CD4-positive, alpha-beta T cell treated with Interleukin-6 for 4 hours (primary cell): Measurements from ENCODE around the gene GRP.

ENCODE experiments used
- DNase-seq: peaks from one replicate; pipeline ENCODE4 v3.0.0-alpha.2; 2020; ENCODE audit warnings: mixed read lengths

Gene GRP

GRCh38 chr18:59219672-59220163 is at the start of gene GRP:
Gene GRP, plus strand, starts transcription at chr18:59220158. Its CDS starts 108 bp downstream, at chr18:59220266.
- no peak for DNase-seq

- no peak for DNase-seq
Observed at GRCh38 chr18:59172664-59173249, 47.2 kb upstream of the GRP start.

GRCh38 chr18:59177485-59177884 is 42.5 kb upstream of the GRP start:
- no peak for DNase-seq

- no peak for DNase-seq
Observed at GRCh38 chr18:59180150-59180845, 39.7 kb upstream of the GRP start.

GRCh38 chr18:59182673-59183072 is 37.3 kb upstream of the GRP start:
- no peak for DNase-seq

GRCh38 chr18:59189008-59189407 is 30.9 kb upstream of the GRP start:
- DNase-seq: no peak

GRCh38 chr18:59189746-59190145 is 30.2 kb upstream of the GRP start:
- no peak for DNase-seq

GRCh38 chr18:59196161-59196725 is 23.7 kb upstream of the GRP start:
- no peak for DNase-seq

- no peak for DNase-seq
Observed at GRCh38 chr18:59197636-59198035, 22.3 kb upstream of the GRP start.

GRCh38 chr18:59198215-59198614 is 21.7 kb upstream of the GRP start:
- DNase-seq: no peak

GRCh38 chr18:59200787-59201186 is 19.2 kb upstream of the GRP start:
- no peak for DNase-seq

GRCh38 chr18:59202258-59202820 is 17.6 kb upstream of the GRP start:
- DNase-seq: no peak

- DNase-seq: no peak
Observed at GRCh38 chr18:59207506-59207905, 12.5 kb upstream of the GRP start.

GRCh38 chr18:59208602-59209125 is 11.3 kb upstream of the GRP start:
- no peak for DNase-seq

- no peak for DNase-seq
Observed at GRCh38 chr18:59210299-59210698, 9.7 kb upstream of the GRP start.

GRCh38 chr18:59211629-59212028 is 8.3 kb upstream of the GRP start:
- no peak for DNase-seq

GRCh38 chr18:59218018-59218417 is 1.9 kb upstream of the GRP start:
- DNase-seq: no peak

- DNase-seq: no peak
Observed at GRCh38 chr18:59220164-59220783, 316 bp downstream of the GRP start.

- no peak for DNase-seq
Observed at GRCh38 chr18:59220784-59221765, 1.1 kb downstream of the GRP start.

GRCh38 chr18:59222341-59222740 is 2.4 kb downstream of the GRP start:
- no peak for DNase-seq

GRCh38 chr18:59228351-59228750 is 8.4 kb downstream of the GRP start:
- DNase-seq: no peak

- no peak for DNase-seq
Observed at GRCh38 chr18:59229191-59229590, 9.2 kb downstream of the GRP start.
